IPS-18a (cell line): ENCODE results near the gene MEOX1.
"Not testable (repeated sequence)": the region's sequence is repeated elsewhere in the genome, so short reads cannot be mapped to it uniquely, and the experiment has no call there.

Experiments used
- H3K27ac ChIP-seq: one replicate; pipeline ENCODE4 v1.5.1; 2013; ENCODE audit warnings: low read length
- H3K27me3 ChIP-seq: one replicate; pipeline ENCODE4 v1.6.1; 2013; ENCODE audit warnings: mild to moderate bottlenecking, low read length; ENCODE audit not compliant: control insufficient read depth, insufficient read depth
- H3K36me3 ChIP-seq: one replicate; pipeline ENCODE4 v1.6.1; 2013; ENCODE audit warnings: low read depth, low read length; ENCODE audit not compliant: control insufficient read depth
- H3K4me1 ChIP-seq: one replicate; pipeline ENCODE4 v1.6.1; 2013; ENCODE audit warnings: low read depth, low read length; ENCODE audit not compliant: control insufficient read depth
- H3K4me3 ChIP-seq: one replicate; pipeline ENCODE4 v1.5.1; 2013; ENCODE audit warnings: low read length
- H3K9ac ChIP-seq: one replicate; pipeline ENCODE4 v1.6.1; 2013; ENCODE audit warnings: mild to moderate bottlenecking, low read length, moderate library complexity
- H3K9me3 ChIP-seq: one replicate; pipeline ENCODE4 v1.6.1; 2013; ENCODE audit warnings: low read depth, low read length; ENCODE audit not compliant: control insufficient read depth

The MEOX1 gene

DNA sequence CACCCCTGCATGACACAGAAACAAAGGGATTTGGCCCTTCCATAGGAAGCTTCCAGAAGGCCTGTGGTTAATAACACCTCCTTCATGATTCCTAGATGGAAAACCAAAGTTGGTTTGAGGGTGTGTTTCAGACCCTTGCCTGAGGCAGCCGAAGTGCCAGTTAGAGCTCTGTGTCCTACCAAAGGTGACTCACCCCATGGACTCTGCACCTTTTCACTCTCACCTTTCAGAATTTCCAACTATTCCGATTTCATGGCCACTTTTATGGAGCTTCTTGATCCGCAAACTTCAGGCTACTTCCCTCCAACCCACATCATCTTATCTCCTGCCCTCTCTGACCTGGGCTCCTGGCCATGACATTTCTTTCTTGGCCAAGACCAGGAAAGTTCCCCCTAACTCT, 49.2 kb downstream of the MEOX1 start:
- Histone ChIP-seq H3K36me3 (no peaks in the 10 kb centered on the region), H3K9me3 (no peaks in the 10 kb centered on the region), H3K27ac (no peak overlapping the region), H3K27me3 (no peaks in the 10 kb centered on the region), H3K4me1 (no peaks in the 10 kb centered on the region), H3K4me3 (no peak overlapping the region), H3K9ac (no peak overlapping the region)

DNA sequence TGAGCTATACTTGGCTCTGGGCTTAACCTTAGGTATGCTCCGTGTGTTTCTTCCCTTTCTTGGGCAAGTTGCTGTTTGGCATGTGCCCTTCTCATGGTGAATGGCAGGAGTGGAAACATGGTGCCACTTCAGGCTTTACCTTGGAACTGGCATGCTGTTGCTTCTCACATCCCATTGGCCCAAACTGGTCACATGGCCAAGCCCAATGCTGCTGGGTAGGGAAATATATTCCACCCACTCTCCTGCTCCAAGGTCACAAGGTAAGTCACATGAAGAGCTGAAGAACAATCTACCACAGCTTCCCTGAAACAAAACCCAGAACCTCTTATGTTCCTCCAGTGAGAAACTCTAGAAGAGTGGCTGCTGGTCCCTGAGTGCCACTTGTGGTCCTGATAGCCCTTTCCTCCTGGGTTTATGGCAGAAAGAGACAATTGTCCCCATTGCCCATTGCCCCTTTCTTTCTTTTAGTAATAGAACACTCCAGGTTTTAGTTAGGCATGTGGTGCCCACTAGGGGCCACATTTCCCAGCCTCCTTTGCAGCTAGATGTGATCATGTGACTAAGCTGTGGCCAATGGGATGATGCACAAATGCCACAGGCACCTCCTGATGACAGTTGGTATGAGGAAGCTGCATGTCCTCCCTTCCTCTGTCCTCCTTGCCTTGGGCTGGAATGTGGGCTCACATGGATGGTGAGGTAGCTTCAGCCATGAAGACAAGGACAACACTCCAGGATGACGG, 50.3 kb downstream of the MEOX1 start:
- H3K4me3 ChIP-seq, result no peak overlapping the region
- no peak overlapping the region for H3K27ac ChIP-seq
- H3K27me3 ChIP-seq, result no peaks in the 10 kb centered on the region
- no peaks in the 10 kb centered on the region for H3K9me3 ChIP-seq
- no peaks in the 10 kb centered on the region for H3K36me3 ChIP-seq
- no peaks in the 10 kb centered on the region for H3K4me1 ChIP-seq
- H3K9ac ChIP-seq, result no peak overlapping the region

DNA sequence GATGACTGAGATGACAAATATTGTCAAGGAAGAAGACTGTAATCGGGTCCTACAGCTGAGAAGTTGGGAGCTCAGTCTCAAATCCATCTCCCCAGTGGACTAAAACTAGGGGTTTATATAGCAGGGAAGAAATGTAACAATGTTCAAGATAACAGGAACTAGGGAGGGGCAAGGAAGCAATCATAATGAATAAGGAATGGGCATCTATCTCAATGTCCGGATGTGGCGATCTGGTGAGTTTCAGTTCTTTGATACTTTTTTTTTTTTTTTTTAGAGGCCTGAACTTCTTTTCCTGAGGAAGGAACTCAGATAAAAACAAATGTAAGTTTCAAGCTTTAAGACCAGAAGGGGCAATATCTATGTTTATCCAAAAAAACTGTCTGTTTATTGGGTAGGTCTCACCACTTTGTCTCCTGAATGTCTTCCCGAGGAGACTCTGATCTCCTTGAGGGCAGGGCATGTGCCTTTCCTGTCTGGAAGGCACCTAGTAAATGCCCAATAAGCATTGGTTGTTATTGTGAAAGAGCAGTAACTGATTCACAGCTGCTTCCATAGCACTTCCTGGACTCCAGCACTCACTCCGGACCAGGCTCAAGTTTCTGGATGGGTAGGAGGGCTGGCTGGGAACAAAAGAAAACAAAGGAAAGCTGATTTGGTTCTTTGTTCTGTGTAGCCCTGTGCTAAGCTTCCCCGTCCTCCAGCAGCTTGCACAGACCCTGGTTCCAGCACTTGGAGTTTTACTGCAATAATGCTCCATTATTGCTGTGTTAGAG, 51.9 kb downstream of the MEOX1 start:
- no peaks in the 10 kb centered on the region for H3K36me3 ChIP-seq
- H3K27ac ChIP-seq, result no peak overlapping the region
- no peak overlapping the region for H3K9ac ChIP-seq
- no peaks in the 10 kb centered on the region for H3K27me3 ChIP-seq
- H3K4me3 ChIP-seq, result no peak overlapping the region
- H3K4me1 ChIP-seq, result no peaks in the 10 kb centered on the region
- H3K9me3 ChIP-seq, result no peaks in the 10 kb centered on the region

DNA sequence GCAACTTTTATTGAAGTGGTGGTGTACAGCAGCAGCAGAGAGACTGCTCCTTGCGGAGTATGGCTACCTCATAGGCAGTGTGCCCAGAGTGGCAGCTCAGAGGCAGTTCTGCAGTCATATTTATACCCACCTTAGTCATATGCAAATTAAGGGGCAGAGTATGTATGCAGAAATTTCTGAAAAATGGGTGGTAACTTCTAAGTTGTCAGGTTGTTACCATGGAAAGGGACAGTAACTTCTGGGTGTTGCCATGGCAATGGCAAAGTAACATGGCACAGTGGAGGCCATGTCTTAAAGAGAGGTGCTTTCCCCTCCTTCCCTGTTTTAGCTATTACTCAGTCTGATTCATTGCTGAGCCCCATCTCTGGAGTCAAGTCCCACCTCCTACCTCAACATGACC, 53.4 kb downstream of the MEOX1 start:
- no peaks in the 10 kb centered on the region for H3K4me1 ChIP-seq

DNA sequence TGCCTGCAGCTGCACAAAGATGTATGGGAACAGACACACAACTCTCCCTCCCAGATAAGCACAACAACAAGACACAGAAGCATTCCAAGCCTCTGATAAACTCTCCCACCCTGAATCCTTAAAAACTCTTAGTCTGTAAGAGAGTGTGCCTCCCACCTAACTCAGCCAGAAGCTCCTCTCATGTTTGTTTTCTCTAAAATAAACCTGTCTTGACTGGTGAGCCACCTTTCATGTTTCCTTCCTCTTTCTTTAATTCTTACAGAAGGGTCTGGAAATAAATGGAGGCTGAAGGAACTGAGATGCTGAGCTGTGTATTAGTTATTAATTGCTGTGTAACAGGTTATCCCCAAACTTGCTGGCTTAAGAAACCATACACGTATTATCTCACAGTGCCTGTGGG, 57.2 kb downstream of the MEOX1 start:
- Histone ChIP-seq H3K27me3 (no peaks in the 10 kb centered on the region), H3K9ac (no peak overlapping the region), H3K4me1 (no peaks in the 10 kb centered on the region), H3K9me3 (no peaks in the 10 kb centered on the region), H3K4me3 (no peak overlapping the region), H3K27ac (no peak overlapping the region), H3K36me3 (no peaks in the 10 kb centered on the region)

More for the DNA sequence above, 53.4 kb downstream of the MEOX1 start:
- Histone ChIP-seq H3K9ac (no peak overlapping the region), H3K9me3 (no peaks in the 10 kb centered on the region), H3K27ac (no peak overlapping the region), H3K36me3 (no peaks in the 10 kb centered on the region), H3K27me3 (no peaks in the 10 kb centered on the region), H3K4me3 (no peak overlapping the region)

DNA sequence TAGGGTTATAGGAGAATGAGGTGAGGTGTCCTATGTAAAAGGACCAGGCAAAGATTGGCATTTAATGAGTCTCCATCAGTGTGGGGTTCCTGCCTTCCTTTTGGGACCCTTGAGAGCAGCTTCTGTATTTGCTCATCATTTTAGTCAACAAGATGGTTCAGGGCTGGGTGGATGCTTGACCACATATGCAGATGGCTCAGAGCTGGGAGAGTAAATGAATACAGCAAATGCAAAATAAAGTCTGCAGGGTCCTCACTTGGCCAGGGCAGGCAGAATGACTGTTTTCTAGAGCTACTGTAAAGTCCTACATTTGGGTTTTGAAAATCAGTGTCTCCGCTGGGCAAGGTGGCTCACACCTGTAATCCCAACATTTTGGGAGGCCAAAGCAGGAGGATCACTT, 58.4 kb downstream of the MEOX1 start:
- no peak overlapping the region for H3K27ac ChIP-seq
- no peaks in the 10 kb centered on the region for H3K9me3 ChIP-seq
- no peak overlapping the region for H3K4me3 ChIP-seq
- H3K4me1 ChIP-seq, result no peaks in the 10 kb centered on the region
- no peak overlapping the region for H3K9ac ChIP-seq
- H3K36me3 ChIP-seq, result no peaks in the 10 kb centered on the region
- no peaks in the 10 kb centered on the region for H3K27me3 ChIP-seq

DNA sequence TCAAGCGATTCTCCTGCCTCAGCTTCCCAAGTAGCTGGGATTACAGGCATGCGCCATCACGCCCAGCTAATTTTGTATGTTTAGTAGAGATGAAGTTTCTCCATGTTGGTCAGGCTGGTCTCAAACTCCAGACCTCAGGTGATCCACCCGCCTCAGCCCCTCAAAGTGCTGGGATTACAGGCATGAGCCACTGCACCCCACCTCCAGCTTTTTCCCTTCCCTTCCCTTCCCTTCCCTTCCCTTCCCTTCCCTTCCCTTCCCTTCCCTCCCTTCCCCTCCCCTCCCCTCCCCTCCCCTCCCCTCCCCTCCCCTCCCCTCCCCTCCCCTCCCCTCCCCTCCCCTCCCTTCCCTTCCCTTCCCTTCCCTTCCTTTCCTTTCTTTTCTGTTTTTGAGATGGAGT, 59.2 kb downstream of the MEOX1 start:
- not testable (repeated sequence) for H3K27ac ChIP-seq, H3K4me3 ChIP-seq, H3K36me3 ChIP-seq, H3K27me3 ChIP-seq, H3K4me1 ChIP-seq, H3K9ac ChIP-seq, H3K9me3 ChIP-seq

DNA sequence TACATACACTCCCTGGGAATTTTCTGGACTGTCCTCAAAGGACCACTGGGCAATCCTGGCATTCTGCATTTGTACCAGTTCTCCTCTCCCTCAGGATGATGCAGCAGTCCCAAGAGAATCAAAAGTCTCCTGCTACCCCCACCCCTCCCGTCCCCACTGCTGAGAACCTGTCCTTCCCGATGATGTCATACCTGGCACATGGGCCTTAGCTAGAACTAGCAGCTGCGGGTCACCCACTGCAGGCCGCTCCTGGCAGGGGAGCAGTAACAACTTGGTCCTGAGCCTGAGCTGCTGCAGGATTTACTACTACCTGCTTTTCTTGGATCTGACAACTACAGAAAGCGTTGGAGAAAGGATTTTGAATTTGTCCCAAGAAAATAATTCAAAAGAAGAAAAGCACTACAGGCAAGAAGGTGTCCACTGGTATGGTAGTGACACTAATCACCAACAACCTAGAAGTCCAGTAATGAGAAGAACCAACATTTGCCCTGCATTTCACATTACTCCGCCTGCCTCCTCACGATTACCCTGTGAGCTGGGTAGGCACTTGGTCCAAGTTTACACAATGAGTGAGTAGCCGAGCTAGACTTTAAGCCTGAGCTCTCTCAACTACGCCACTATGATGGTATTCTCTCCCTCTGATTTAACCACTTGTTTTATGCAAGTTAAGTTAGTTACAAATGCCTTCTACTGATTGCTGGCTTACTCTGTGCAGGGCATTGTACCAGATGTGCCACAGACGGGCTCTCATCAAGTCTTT, 60.3 kb downstream of the MEOX1 start:
- H3K27me3 ChIP-seq, result no peaks in the 10 kb centered on the region
- no peak overlapping the region for H3K27ac ChIP-seq
- no peaks in the 10 kb centered on the region for H3K4me1 ChIP-seq
- H3K36me3 ChIP-seq, result no peaks in the 10 kb centered on the region
- no peaks in the 10 kb centered on the region for H3K9me3 ChIP-seq
- no peak overlapping the region for H3K4me3 ChIP-seq
- H3K9ac ChIP-seq, result no peak overlapping the region

DNA sequence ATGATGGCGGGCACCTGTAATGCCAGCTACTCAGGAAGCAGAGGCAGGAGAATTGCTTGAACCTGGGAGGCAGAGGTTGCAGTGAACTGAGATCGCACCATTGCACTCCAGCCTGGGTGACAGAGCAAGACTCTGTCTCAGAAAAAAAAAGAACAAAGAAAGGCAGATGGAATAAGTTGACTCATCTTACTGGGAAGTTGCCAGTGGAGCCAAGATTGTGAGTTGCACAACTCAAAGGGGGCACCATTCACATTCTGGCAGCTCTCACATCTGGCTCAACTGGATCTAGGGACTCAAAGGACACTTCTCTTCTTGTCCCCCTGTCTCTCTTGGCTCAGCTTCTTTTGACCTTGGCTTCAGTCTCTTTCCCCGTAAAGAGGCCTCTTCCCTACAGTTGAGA, 61.9 kb downstream of the MEOX1 start:
- H3K4me3 ChIP-seq, result no peak overlapping the region
- H3K9me3 ChIP-seq, result no peaks in the 10 kb centered on the region
- H3K9ac ChIP-seq, result no peak overlapping the region
- H3K4me1 ChIP-seq, result no peaks in the 10 kb centered on the region
- H3K36me3 ChIP-seq, result no peaks in the 10 kb centered on the region
- no peaks in the 10 kb centered on the region for H3K27me3 ChIP-seq
- no peak overlapping the region for H3K27ac ChIP-seq

DNA sequence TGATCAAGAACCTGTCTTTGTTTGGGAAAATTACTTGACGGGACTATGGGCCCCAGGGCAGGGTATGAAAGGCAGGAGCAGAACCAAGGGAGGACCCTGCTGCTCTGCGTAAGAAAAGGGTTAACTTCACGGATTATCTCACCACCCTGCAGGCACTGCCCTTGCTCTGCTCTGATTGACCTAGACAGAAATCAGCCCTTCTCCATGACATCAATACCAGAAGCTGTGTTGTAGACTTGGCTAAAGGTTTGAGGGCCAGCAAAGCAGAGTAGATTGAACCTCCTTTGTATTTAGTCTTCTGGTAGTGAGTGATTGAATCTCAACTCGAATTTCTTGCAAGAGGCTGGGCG, 62.7 kb downstream of the MEOX1 start:
- Histone ChIP-seq H3K4me3 (no peak overlapping the region), H3K4me1 (no peaks in the 10 kb centered on the region), H3K9me3 (no peaks in the 10 kb centered on the region), H3K36me3 (no peaks in the 10 kb centered on the region), H3K9ac (no peak overlapping the region), H3K27ac (no peak overlapping the region), H3K27me3 (no peaks in the 10 kb centered on the region)

DNA sequence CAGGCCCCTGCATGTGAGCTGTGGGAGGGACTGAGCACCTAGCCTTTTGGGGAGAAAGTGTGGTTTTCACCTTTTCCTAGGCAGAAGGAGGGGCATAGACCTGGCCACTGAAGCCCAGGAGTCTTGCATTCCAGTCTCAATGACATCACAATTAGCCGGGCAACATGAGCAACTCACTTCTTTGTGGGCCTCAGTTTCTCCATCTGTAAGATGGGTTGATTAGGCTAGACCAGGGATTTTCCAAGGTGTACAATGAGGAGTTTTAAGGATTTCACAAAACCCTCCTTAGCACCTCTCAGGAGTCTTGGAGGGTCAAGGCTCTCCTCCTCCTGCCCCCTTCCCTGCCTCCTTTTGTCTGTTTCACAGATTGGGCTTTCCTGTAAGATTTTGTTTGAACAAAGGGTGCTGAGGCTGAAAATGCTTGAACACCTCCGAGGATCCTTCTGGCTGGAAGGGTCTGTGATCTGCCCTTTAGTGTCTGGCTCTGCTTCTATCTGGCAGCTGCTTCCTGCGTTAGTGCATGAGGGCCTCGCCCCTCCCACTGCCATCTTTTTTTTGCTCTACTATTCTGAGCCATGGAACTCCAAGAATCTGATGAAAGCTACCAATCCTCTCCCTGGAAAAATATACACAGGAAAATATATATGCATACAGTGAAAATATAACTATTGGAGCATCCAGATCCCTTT, 63.2 kb downstream of the MEOX1 start:
- H3K27me3 ChIP-seq, result no peaks in the 10 kb centered on the region
- H3K27ac ChIP-seq, result no peak overlapping the region
- H3K36me3 ChIP-seq, result no peaks in the 10 kb centered on the region
- H3K4me1 ChIP-seq, result no peaks in the 10 kb centered on the region
- no peak overlapping the region for H3K9ac ChIP-seq
- no peak overlapping the region for H3K4me3 ChIP-seq
- H3K9me3 ChIP-seq, result no peaks in the 10 kb centered on the region
